ENCODE data around the gene TMEM61.
A peak's percentile ranks its signal among the peaks of the same experiment; 100 is the strongest.
"Not testable (repeated sequence)": the region's sequence is repeated elsewhere in the genome, so short reads cannot be mapped to it uniquely, and the experiment has no call there.

The TMEM61 gene

DNA sequence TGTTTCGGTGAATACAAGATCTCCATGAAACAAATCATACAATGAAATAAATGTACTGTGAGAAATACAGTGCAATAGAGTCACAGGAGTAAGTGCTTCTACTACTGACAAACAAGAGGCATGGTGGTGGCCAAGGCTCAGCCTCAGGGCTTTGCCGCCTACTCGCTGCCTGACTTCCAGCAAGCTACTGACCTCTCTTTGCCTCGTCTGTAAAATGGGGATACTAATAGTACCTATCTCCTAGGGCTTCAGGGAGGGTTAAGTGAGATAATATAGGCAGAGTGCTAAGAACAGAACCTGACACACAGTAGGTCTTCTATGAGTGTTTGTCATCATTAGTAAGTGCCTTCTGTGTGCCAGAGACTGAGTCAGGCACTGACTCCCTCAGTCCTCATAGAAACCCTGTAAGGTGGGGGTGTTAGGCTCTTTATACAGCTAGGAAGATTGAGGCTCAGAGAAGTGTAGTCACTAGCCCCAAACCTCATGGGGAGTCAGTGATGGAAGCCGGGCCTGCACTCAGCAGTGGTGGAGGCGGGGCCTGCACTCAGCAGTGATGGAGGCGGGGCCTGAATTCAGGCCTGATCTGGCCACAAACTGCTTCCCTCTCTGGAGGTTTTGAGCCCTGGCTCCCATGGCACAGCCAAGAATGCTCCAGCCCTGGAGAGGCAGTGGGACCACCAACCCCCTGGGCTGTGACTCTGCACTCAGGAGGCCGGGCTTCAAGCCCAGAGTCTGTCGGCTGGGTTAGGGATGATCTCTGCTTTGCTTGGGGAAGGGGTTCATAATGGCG is 25.1 kb downstream of the TMEM61 start:
- no peak for DNase-seq

DNA sequence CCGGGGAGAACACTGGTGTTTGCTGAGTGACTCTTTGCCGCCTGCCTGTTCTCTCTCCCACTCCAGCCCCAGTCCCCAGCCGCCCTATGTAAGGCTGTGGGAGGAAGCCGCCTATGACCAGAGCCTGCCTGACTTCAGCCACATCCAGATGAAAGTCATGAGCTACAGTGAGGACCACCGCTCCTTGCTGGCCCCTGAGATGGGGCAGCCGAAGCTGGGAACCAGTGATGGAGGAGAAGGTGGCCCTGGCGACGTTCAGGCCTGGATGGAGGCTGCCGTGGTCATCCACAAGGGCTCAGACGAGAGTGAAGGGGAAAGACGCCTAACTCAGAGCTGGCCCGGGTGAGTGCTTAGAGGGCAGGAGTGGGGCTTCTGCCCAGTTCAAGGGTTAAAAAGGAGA is 26.5 kb downstream of the TMEM61 start:
- DNase-seq = no peak

DNA sequence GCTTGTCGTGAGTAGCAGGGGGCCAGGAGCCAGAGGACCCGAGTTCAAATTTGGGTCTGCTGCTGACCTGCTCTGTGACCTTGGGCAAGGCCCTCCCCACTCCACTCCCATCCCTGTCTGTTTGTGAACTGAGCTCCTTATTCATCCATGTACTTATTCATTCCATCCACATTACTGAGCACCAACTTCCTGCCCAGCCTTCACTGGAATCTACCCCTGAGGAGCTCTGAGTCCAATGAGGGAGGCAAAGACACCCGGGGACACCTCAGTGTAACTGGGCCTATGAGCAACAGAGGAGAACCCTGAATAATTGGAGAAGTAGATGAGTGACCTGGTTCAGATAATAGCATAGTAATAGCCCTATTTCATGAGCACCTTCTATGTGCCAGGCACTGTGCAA is 27.2 kb downstream of the TMEM61 start:
- no peak for DNase-seq

DNA sequence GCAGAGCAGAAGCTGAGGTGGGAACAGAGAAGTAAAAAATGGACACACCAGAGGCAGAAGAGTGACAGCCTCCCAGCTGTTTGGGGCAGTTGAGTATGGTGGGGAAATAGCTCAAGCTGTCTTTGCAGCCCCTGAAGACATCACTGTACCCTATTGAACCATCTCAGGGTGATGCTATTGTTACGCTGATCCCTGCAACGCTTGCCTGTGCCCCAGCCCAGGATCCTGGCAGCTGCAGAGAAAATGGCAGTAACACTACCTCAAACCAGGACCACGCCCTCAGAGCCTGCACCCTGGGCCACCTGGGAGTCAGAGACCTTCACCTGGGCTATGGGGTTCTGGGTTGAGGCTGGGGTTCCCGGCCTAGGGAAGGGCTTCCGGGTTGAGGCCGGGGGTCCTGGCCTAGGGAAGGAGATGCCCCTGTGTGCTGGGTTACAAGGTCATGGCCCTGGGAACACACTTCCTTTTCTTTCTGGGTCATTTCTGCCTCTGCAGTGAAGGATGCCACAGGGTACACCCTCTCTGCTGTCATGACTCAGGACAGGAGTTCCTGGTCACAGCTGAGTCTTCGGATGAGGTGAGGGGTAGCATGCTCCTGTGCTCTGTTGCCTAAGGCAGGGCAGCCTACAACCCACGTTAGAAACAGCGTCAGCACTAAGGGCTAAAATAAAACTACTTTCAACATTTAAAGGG is 29.9 kb downstream of the TMEM61 start:
- DNase-seq = no peak

DNA sequence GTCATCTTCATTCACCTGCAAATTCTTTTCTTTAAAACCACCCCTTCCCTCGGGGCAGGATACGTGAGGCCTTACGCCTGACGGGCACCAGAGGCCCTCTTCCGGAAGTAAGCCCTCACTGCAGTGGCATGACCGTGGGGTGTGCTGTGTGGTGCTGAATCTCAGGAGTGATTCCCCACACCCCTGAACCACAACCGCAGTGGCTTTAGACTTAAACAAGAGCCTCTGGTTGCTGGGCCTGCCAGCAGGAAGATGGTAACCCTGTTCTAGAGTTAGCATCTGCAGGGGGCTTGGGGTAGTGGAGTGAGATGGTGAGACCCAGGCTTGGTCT is 30.4 kb downstream of the TMEM61 start:
- DNase-seq = no peak

DNA sequence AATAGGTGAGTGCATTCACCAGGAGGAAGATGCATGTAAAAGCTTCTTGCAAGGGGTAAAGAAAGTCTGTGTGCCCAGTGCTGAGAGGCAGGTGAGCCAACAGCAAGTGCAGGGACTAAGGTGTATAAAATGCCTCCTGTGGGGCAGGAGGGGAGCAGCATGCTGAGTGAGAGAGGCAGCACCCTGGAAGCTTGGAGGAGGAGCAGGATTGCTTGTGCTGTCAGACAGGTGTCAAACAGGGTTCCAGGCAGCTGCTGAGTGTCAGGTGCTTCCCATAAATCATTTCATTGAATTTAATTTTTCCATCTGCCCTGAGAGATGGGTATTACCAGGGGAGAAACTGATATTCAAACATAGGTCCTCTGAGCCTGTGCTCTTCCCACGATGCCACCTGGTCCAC is 32.2 kb downstream of the TMEM61 start:
- no peak for DNase-seq

DNA sequence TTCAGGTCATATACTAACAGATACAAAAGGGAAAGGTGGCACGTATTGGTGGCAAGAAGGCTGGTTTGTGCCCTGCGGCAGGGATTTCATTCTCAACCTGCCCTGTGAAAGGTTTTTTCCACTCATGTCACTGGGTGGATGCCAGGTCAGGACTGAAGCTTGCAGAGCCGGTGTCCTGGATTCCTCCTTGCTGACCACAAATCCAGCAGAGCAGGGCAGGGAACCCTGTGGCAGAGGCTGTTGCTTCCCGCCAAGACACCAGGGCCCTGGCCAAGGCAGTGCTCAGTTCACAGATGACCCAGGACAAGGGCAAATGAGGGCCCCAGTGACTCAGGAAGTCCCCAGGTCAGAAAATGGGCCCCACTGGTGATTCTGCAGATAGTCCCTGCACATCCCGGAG is 34.7 kb downstream of the TMEM61 start:
- no peak for DNase-seq

DNA sequence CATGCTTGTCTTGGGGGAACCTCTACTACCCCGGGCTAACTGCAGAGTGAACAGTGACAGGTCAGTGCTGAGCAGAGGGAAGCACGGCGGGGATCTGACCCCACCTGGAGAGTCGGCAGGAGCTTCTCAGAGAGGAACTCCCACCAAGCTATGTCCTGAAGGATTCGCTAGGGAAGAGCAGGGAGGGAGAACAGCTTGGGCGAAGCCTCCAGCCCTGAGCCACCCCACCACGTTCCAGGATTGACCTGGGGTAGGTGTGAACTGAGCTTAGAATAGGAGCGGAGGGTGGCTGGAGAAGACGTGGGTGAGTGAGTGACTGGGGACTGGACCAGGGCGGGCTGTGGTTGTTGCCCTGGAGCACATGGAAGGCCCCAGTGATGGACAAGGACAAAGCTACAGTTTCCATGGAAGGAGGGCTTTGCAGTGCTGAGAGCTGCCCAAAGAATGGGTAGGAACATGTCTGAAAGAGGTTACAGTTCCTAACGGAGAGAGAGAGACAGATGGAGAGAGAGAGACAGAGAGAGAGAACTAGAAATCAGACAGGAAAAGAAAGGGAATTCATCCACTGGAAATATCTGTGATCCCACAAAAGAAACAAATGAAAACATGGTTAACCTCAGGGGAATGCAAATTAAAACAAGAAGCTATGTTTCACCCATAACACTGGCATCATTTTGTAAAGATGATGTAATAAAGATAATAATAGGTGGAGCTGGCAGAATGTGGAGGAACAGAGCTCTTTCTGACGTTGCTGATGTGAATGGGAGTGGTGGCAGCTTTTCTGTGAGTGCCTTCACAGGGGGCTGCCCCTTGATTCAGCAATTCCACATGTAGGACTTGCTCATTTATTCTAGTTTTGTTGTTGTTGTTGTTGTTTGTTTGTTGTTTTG is 35.5 kb downstream of the TMEM61 start:
- DNase-seq = no peak

DNA sequence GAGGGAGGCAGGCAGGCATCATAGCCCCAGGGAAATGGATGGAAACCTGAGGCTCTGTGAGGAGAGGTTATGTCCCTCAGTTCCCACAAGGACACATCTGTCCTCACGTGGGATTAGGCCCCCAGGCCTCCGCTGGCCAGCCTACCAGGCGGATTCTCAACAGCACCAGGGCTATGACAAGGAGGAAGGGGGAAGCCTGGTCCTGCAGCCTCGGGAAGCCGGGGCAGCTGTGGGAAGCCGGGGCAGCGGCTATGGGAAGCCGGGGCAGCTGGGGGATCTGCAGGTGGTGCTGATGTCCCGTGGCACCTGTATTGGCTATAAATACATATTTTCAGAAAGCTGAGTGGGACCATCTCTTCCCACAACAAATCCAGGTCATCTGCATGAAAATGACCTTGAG is 38.0 kb downstream of the TMEM61 start:
- no peak for DNase-seq

DNA sequence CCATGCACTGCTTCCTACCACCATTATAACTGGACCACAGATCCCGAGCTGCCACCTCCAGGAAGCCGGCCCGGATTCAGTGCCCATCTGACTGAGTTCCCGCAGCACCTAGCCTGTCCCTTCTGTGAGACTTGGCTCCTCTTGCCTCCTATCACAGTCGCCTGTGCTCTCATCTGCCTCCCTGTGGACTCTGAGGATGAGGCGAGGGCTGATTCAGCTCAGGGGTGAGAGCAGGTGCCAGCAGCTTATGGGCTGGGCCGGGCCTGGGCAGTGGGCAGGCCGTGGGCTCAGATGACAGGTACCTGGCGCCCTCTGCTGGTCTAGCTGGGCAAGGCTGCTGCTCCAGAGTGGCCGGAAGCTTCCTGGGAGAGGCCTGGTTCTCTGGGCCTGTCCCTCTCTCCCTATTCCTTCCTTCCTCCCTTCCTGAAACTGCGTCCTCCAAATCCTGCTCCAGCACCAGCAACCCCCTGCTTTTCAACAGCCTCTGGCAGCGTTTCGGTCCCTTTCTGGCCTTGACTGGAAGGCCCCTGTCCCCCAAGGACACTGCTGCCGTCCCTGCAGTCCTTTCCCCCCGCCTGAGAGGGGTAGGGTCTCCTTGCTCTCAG is 41.6 kb downstream of the TMEM61 start:
- peak; percentile 58 for DNase-seq

DNA sequence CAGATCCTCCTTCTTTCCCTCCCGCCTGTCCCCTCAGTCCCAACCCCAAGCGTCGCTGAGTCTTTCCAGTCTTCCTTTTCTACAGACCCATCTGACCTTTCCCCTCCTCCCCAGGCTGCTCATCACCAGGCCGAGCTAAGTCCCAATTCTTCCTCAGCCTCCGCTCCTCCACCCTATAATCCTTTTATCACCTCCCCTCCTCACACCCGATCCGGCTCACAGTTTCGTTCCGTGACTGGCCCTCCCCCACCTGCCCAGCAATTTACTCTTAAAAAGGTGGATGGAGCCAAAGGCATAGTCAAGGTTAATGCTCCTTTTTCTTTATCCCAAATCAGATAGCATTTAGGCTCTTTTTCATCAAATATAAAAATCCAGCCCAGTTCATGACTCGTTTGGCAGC is 43.7 kb downstream of the TMEM61 start:
- not testable (repeated sequence) for DNase-seq

DNA sequence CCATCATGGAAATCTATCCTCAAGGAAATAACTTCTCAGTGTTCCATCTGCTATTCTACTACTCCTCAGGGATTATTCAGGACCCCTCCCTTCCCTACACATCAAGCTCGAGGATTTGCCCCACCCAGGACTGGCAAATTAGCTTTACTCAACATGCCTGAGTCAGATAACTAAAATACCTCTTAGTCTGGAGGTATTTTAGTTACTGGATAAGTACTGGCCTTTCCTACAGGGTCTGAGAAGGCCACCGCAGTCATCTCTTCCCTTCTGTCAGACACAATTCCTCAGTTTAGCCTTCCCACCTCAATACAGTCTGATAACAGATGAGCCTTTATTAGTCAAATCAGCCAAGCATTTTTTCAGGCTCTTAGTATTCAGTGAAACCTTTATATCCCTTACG is 46.3 kb downstream of the TMEM61 start:
- DNase-seq = not testable (repeated sequence)

DNA sequence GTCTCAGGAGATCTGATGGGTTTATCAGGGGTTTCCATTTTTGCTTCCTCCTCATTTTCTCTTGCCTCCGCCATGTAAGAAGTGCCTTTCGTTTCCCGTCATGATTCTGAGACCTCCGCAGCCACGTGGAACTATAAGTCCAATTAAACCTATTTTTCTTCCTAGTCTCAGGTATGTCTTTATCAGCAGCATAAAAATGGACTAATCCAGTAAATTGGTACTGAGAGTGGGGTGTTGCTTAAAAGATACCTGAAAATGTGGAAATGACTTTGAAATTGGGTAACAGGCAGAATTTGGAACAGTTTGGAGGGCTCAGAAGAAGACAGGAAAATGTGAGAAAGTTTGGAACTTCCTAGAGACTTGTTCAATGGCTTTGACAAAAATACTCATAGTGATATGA is 50.7 kb downstream of the TMEM61 start:
- not testable (repeated sequence) for DNase-seq

DNA sequence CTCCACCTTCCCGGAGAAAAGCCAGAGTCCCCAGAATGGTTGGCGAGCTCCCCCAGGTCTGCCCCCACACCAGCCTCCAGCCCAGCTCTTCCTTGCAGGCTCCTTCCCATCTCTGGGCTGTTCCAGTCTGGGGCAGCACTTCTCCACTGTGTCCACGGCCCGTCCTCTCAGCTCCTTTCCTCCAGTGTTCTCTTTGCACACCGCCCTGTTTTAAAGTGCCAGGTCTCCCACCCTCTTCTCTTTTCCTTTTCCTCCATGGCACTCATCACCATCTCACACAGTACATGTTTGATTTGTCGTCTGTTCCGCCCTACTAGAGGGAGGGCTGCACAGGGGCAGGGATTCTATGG is 52.8 kb downstream of the TMEM61 start:
- no peak for DNase-seq

DNA sequence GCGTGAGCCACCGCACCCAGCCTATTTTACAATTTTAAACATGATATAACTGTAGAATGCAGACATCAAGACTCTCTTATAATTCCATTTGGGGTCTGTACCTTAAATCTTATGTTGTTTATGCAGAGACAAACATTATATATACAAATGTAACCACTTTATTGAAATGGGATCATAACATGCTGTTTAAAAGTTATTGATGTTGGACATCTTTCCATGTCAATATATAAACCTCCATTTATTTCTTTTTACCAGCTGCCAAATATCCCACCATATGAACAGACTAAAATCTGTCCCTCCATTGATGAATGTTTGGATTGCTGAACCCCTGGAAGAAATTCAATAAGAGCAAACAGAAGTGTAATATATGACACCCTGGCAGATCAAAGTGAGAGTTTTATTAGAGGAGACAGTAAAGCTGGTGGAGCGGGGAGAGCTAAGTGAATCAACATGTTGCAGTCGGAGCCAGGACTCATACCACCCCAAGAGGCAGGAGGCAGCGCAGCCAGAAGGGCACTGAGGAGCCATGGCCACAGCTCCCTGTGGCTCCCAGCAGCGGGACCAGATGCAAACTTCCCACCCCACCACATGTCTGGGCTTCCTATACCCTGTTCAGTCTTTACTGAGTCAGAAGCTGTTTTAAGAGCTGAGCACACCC is 54.2 kb downstream of the TMEM61 start:
- no peak for DNase-seq

DNA sequence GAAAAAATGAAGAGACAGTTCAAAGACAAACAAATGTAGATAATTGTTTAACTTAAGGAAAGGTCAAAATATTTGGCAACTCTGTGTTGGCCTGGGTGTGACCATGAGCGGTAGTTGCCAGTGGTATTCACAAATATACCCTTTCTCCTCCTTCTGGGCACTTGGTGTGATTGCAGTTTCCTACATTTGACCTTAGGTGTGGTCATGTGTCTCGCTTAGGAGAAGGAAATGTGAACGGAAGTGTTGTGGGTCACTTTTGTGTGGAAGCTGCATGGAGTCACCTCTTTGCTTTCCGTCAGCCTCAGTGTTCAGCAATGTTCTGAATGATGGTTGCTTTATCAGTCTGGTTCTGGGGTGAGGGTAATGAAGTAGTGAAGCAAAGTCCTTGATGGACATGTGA is 55.5 kb downstream of the TMEM61 start:
- no peak for DNase-seq

DNA sequence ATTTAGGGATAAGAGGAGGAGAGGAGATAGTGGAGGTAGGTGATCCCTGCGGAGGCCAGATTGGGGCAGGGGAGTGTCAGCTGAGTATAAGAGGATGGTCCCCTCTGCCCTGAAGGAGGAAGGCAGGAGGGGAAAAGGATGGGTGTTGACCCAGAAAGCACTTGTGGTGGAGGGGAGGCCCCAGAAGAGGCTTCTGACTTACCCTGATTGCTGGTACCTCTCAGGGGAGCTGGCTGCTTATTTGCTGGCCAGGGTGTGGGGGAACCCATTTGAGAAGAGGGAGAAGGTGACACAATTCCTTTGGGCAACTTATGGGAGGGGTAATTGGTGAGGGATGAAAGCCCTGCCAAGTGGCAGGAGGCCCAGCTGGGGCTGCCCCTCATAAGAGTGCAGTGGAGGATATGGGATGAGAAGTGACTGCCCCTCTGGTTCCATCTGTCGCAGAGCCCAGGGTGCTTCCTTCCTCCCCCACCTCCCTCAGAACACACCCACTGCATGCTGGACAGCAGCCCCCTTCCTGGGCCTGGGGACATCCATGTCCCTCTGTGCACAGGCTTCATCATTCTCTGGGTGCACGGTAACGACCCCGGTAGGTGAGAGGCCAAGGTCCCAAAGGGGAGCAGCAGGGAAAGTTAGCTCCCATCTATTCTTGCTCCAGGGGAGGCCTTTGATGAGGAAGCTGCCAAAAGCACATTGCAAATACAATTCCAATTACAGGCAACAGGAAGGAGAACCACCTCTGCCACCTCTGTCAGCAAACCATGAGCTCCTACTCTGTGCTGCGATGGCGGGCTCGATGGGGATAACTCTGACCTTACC is 57.5 kb downstream of the TMEM61 start:
- no peak for DNase-seq

DNA sequence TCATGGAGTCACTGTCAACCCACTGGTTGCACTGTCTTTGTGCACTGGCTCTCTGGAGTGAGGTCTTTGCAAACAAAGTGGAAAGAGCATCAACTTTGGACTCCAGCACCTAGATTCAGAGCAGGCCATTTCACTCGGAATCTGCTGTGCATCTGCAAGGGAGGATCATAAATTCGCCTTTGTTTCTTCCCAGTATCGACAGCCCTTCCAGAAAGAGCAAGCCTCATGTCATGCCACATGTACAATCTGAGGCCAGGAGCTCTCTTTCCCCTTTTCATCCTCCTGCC is 58.1 kb downstream of the TMEM61 start:
- no peak for DNase-seq

DNA sequence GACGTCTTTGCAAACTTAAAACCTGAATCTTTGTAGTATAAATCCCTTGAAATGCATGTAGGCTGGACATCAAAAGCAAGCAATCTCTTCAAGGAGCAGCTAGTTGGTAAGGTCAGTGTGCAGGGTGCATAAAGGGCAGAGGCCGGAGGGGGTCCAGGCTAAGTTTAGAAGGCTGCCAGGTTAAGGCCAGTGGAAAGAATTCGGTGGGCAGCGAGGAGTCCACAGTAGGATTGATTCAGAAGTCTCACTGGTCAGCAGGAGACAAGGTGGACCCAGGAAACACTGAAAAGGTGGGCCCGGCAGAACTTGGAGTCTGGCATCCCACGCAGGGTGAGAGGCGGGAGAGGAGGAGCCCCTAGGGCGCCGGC is 58.5 kb downstream of the TMEM61 start:
- no peak for DNase-seq

DNA sequence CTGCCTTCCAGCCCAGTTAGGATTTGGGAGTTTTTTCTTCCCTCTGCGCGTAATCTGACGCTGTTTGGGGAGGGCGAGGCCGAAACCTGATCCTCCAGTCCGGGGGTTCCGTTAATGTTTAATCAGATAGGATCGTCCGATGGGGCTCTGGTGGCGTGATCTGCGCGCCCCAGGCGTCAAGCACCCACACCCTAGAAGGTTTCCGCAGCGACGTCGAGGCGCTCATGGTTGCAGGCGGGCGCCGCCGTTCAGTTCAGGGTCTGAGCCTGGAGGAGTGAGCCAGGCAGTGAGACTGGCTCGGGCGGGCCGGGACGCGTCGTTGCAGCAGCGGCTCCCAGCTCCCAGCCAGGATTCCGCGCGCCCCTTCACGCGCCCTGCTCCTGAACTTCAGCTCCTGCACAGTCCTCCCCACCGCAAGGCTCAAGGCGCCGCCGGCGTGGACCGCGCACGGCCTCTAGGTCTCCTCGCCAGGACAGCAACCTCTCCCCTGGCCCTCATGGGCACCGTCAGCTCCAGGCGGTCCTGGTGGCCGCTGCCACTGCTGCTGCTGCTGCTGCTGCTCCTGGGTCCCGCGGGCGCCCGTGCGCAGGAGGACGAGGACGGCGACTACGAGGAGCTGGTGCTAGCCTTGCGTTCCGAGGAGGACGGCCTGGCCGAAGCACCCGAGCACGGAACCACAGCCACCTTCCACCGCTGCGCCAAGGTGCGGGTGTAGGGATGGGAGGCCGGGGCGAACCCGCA is 59.1 kb downstream of the TMEM61 start, which contains the start of gene PCSK9:
PCSK9 (plus strand) TSS at position 207 of the 741 bp plus-strand sequence; CDS start at position 497, 290 bp downstream.
- DNase-seq = peak; percentile 5
